ENCODE results near the gene NCOR2.

DNA sequence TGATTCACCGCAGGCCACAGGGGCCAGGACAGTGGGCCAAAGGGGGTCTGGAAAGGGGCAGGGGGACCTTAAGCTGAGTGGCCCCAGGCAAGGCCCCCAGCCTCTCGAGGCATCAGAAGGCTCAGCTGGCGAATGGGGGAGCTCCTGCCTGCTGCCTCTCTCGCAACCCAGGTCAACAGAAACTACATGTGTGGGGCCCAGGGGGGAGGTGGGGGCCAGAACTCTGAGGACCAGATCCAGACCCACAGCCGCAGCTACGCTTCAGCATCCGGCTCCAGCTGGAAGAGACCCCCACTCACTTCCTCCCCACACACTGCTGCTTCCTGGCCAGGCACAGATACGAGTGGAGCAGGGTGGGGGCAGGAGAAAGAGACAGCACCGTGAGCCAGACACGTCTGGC is 46.5 kb downstream of the NCOR2 start:
- TF ChIP-seq, protein P1, sequence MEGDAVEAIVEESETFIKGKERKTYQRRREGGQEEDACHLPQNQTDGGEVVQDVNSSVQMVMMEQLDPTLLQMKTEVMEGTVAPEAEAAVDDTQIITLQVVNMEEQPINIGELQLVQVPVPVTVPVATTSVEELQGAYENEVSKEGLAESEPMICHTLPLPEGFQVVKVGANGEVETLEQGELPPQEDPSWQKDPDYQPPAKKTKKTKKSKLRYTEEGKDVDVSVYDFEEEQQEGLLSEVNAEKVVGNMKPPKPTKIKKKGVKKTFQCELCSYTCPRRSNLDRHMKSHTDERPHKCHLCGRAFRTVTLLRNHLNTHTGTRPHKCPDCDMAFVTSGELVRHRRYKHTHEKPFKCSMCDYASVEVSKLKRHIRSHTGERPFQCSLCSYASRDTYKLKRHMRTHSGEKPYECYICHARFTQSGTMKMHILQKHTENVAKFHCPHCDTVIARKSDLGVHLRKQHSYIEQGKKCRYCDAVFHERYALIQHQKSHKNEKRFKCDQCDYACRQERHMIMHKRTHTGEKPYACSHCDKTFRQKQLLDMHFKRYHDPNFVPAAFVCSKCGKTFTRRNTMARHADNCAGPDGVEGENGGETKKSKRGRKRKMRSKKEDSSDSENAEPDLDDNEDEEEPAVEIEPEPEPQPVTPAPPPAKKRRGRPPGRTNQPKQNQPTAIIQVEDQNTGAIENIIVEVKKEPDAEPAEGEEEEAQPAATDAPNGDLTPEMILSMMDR (IDR thresholded peaks at IDR 0.05; ENCODE audit: extremely low read depth in 1 of 2, insufficient read depth in 1 of 2, low read depth in 1 of 2, low read length in 2 of 2): no peak
- no peak for TF ChIP-seq POLR2A (IDR thresholded peaks at IDR 0.05; ENCODE audit: low read depth, low read length)
- TF ChIP-seq EZH2 (IDR thresholded peaks at IDR 0.05; ENCODE audit: borderline replicate concordance, low read depth, low read length, severe bottlenecking): no peak
